ENCODE measurements around the gene PFKL.
"Not testable (repeated sequence)": the region's sequence is repeated elsewhere in the genome, so short reads cannot be mapped to it uniquely, and the experiment has no call there.

PFKL gene

DNA sequence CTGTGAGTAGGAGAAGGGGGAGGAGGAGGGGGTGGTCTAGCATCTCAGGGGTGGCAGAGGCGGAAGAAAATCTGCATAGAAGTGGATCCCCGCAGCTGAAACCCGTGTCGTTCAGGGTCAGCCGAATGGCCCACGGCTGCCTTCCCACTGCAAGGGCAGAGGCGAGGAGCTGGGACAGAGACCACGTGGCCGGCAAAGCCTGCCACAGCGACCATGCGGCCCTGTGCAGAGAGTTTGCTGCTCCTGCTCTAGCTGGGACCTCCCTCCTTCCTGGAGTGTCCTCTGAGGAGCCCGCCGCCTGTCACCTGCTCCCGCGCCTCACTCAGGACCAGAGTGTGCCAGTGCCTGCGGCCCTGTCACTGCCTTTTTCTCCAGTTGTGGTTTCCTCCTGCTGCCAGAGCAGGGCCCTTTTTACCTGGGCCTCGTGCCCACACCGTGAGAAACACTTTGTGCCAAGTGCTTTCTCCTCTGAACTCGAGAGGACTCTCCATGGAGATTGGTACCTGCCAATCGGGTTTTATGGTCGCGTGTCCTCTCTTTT, 48.1 kb downstream of the PFKL start:
- DNase-seq, result no peak

DNA sequence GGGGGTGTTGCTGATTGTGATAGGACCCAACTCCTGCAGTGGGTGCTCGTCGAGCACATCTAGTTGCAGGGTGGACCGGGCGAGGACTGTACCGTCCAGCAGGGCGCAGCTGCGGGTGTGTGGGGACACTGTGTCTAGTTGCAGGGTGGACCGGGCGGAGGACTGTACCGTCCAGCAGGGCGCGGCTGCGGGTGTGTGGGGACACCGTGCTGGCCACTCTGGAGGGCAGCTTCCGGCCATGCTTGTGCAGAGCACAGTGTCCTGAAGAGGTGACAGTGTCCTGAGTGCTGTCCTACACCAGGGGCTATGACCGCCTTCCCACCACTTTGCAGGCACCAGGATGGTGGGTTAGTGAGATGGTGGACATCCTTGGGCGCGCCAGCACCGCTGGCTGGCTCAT, 49.0 kb downstream of the PFKL start:
- DNase-seq, result no peak

DNA sequence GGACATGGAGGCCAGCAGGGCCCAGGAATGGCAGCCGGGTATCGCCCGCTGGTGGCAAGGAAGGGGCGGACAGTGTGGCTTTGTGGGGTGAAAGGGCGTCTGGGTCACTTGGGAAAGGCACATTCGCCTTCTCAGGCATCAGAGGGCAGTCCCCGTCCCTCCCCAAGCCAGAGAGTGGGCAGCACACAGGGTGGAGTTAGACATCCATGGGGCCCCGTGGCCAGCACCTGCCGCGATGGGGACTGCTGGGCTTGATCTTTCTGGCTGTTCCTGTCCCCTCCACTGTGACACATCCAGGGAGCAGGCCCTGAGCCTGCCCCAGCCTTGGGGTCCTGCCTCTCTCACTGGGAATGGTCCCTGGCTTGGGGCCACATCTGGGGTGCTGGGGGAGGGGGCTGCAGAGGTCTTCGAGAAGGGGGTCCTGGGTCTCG, 49.6 kb downstream of the PFKL start:
- DNase-seq, result no peak

DNA sequence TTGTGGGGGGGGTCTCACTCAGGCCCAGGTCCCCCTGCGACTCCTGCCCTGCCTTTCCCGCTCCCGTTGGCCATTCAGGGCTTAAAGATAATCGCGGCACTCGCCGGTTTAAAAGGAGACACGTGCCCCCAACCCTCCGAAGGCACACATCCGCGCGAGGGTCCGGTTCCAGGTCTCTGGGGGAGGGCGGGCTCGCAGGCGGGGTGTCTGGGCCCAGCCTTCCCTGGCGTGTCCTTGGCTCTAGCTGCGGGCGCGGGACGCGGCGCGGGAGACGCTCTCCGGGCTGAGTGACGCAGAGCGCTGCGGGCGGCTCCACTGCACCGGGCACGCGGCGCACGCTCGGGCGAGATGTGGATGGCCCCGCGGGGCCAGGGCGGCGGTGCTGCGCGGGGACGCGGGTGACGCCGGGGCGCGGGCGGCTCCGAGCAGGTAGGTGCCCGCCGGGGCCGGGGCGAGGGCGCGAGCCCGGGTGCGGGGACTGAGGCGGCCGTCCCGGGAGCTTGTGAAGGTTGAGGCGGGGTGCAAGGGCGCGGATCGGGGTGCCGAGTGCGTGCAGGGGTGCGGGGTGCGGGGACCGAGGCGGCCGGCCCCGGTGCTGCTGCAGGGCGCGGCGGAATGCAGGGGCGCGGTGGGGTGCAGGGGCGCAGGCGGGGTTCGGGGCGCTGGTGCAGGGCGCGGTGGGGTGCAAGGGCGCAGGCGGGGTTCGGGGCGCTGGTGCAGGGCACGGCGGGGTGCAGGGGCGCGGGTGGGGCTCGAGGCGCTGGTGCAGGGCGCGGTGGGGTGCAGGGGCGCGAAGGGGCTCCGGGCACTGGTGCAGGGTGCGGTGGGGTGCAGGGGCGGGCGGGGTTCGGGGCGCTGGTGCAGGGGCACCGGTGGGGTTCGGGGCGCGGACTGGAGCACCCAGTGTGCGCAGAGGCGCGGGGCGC, 50.3 kb downstream of the PFKL start:
- DNase-seq, result peak in 2 of 4 experiments; percentile 37 to 42

DNA sequence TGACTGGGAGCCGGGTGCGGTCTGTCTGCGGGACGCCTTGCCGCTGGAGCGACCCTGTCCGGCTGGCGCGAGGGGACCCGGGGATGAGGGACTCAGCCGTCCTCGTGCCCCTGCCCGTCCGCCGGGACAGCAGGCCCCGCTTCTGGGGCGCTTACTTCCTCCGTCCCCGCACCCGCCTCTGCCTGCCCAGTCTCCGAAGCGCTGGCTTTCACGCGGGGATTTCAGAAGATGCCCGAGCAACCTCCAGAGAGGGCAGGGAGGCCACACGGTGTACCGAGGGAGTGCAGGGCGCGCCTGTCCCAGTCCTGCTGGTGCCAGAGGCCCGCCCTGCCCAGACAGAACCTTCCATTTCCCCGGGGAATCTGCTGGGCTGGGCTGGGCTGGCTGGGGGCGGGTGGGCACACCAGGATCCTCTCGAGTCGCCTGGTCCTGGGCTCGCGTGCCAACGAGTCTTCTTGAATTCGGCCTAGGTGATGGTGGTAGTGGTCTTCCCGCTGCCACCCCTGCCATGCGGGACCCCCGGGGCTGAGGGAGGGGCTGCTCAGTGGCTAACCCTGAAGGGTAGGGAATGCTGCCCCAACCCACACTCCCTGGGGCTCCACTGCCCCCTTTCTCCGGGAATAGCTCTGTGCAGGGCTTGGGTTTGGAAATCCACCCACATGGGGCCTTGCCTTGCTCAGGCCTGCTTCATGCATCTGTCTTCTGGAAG, 51.1 kb downstream of the PFKL start:
- peak in 2 of 4 experiments; percentile 51 to 55 for DNase-seq

DNA sequence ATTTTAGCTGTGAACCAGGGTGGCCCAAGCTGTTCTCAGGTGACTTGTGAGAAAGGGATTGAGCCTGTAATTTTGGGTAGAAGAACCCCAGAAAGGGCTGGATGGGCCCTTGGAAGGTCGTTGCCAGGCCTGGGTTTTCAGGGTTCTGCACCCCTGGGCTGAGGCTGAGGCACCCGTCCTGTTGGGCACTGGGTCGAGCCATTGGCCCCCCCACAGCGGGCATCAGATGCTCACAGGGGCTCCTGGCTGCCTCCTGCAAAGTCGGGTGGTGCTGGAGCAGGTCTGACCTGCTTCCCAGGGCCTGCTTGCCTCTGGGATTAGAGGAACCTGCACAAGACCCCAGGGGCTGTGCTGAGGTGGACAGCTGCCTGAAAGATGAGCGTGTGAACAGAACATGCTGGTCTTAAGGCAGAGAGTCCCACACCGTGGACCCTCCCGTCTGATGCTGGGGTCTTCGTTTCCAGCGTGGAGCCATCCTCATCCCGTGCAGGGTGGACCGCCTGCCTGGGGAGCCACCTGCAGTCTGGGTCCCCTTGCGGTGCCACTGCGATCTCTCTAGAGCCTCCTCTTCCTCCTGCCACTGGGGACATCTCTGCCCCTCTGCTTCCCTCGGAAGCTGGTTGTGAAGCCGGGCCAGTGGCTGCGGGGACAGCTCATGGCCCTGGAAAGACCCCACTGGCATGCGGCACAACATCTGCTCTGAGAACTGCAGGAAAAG, 51.8 kb downstream of the PFKL start:
- no peak for DNase-seq

DNA sequence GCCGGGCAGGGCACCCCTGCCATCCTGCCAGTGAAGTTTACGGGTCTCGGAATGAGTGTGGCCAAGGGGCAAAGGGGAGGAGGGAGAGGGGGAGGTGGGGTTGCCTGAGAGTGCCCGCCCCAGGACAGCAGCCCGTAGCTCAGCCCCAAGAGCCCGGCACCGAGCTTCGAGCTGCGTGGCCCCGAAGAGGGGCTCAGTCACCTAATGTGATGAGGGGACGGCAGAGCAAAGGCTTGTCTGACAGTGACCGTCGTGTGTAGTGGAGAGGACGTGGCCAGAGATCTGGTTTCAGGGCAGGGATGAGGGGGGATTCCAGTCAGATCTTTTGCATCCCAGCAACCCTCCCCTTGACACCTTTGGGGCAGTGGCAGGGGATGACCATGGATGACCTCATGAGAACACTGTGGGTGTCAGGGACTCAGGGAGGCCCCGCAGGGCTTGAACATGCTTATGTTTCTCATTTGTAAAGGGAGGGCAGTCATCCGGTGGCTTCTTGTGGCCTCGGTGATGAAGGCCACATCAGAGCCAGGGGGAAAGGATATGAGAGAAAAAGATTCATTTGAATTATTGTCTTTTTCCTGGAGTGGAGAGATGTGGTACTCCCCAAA, 52.5 kb downstream of the PFKL start:
- DNase-seq, result peak in 3 of 4 experiments; percentile 32 to 44 (median 35)

DNA sequence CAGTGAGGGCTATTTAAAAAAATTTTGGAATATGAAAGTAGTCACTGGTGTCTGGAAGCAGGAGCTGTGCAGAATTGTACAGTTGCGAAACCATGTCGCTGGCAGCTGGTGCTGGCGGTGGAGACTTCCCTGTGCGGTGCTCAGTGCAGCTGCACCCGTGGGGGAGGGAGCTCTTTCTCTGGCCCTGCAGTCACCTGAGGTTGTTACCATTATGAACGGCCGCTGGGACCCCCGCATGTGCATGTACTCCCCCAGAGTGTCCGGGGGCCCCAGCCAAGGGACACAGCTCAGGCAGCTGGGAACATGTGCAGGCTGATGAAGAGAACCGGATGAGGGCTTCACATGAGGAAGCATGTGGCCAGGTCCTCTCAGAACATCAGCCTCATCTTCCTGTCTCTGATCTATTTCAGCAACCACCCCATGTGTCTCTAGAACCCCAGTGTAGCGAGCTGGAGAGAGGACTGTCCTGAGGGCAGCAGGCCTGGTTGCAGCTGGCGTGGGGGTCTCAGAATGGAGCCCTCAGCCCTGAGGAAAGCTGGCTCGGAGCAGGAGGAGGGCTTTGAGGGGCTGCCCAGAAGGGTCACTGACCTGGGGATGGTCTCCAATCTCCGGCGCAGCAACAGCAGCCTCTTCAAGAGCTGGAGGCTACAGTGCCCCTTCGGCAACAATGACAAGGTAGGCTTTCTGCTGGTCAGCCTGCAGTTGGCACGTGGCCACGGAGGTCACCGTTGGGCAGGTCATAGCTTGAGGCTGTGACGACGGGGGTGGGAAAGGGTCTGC, 53.5 kb downstream of the PFKL start, which contains the start of gene TRPM2:
Gene TRPM2, plus strand, starts transcription at position 431 of the 780 bp plus-strand sequence. Its CDS starts 80 bp downstream, at position 511.
- DNase-seq, result peak; percentile 81 to 92 (median 89)

DNA sequence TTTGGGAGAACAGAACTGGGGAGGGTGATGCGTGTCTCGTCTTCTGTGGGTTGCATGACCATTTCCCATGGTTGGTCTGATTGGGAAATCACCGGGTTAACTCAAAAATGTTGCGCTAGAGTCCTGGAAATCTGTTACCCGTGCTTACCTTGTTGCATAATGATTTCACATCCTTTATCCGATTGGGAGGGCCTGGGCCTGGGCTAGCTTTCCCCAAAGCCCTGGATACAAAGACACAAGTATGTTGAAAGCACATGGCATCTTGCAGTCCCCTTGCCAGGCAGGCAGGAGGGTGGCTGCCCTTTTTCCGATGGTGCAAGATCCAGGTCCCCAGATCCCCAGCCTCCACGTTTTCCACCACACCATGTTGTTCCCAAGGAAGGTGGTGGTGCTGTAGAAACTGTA, 54.1 kb downstream of the PFKL start:
- DNase-seq, result peak; percentile 73 to 86 (median 83)

DNA sequence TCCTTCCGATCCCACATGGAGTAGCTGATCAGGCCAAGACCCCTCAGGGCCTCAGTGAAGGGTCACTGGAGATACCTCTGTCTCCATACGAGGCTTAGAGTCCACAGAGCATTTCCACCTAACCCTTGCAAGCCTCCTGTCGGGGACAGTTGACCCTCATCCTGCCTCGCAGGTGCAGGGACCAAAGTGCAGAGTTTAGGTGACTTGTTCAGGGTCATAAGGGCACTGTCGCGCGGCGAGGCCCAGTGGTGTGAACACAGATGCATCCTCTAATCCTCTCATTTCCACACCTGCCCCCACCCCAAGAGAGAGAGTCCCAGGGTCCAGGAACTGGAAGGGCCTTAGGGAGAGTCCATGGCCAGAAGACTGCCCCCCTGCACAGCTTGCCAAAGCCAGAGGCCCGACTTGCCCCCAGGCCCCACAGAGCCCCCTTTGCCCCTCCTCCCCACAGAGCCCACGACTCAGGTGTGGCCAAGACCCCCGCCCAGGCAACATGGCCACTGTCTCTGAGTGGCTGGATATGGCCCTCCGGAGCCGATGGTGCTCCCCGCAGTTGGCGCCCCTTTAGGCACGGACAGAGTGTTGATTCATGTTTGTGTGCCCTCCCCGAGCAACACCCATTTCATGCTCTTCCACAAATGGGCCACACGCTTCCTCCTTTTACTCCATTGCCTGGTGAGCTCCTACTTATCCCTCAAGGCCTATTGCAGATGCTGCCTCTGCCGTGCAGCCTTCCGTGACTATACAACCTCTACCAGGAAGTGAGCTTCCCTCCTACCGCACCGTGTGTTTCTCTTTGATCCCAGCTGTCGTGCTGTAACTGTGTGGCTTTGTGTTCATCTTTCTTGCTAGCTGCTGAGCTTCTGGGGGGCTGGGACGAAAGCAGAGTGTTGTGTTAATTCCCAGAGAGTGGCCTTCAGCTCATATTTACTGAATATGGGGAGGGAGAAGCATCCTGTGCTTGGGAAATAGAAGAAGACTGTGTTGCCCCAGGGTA, 55.2 kb downstream of the PFKL start:
- DNase-seq, result peak in 3 of 4 experiments; percentile 38 to 63 (median 58)

DNA sequence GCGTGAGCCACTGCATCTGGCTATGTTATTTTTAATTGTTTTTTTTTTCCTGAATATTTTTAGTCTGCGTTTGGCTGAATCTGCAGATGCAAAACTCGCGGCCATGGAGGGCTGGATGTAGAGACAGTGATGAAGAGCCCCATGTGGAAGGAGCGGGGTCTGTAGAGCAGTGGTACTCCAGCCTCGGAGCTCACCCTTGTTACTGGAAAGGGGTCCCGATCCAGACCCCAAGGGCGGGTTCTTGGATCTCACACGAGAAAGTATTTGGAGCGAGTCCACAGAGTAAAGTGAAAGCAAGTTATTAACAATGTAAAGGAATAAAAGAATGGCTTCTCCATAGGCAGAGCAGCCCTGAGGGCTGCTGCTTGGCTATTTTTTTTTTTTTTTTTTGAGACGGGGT, 56.3 kb downstream of the PFKL start:
- no peak for DNase-seq

DNA sequence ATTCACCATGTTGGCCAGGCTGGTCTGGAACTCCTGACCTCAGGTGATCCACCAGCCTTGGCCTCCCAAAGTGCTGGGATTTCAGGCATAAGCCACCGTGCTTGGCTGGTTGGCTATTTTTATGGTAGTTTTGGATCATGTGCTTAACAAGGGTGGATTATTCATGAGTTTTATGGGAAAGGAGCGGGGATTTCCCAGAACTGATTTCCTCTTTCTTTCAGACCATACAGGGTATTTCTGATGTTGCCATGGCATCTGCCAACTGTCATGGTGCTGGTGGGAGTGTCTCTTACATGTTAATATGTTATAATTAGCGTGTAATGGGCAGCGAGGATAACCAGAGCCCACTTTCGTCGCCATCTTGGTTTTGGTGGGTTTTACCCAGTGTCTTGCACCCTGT, 56.8 kb downstream of the PFKL start:
- peak; percentile 60 to 82 (median 77) for DNase-seq

DNA sequence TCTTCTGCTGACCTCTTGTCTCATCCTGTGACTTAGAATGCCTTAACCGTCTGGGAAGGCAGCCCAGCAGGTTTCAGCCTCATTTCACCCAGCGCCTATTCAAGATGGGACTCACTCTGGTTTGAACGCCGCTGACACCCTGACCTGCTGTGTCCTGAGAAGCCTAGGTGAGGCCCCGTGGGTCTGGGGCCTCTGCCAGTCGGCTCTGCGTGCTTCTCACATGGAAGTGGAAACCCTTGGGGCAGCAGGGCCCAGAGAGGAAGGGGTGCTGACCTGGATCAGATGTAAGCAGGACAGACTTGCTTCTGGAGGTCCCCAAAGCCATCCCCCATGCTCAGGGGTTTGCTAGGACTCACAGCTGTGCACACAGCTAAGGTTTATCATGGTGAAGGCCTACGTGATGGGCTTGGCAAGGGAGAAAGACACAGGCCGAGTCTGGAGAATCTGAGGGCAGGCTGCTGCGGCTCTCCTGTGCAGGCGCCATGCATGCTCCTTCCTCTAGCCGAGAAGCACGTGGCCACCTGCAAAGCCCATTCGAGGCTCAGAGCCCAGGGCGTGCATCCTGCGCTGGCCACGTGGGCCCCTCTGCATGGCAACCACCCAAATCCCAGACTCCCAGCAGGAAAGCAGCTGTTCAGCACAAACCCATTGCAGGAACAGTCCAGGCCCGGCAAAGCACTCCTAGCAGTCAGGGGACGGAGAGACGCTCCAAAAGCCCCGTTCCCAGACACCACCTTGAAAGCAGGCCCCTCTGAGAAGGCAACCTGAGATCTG, 57.4 kb downstream of the PFKL start:
- no peak for DNase-seq

DNA sequence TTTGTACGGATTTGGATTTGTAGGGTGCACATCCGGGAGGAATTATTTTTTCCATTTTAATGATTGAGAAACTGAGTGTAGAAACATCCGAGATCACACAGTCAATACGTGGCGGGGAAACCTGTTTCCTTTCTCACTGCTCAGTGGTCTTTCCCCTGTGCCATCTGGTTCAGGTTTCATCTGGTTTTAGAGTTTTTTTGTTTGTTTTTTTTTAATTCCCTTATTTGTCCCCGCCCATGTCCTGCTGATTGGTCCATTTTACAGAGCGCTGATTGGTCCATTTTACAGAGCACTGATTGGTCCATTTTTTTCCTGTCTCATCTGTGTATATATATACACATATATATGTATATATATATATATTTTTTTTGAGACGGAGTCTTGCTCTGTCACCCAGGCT, 59.5 kb downstream of the PFKL start:
- DNase-seq, result no peak

DNA sequence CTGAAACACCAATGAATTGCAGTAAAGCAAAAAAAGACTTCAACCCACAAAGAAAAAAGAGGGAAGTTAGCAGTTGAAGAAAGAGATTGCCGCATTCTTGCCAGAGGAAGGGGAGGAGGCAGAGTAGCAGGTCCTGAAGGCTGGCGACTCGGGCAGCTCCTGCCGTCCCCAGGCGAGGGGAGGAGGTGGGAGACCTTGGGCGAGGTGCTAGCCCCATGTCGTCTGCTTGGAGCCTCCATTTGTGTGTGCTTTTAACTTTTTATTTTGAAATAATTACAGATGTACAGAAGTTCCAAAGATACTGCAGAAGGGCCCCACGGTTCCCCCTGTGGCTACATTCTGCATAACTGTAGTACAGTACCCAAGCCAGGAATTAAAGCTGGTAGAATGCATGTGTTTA, 60.3 kb downstream of the PFKL start:
- peak; percentile 44 to 78 (median 76) for DNase-seq

DNA sequence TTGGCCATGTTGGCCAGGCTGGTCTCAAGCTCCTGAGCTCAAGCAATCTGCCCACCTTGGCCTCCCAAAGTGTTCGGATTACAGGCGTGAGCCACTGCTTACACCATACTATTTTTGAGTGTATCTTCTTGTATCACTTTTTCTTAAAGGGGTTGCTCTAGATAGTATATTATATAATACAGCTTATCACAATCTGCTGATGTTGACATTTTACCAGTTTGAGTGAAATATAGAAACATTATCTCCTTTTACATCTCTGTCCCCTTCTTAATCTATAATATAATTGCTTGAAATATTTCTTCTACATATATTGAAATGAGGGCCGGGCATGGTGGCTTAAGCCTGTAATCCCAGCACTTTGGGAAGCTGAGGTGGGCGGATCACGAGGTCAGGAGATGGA, 62.0 kb downstream of the PFKL start:
- DNase-seq, result not testable (repeated sequence)

DNA sequence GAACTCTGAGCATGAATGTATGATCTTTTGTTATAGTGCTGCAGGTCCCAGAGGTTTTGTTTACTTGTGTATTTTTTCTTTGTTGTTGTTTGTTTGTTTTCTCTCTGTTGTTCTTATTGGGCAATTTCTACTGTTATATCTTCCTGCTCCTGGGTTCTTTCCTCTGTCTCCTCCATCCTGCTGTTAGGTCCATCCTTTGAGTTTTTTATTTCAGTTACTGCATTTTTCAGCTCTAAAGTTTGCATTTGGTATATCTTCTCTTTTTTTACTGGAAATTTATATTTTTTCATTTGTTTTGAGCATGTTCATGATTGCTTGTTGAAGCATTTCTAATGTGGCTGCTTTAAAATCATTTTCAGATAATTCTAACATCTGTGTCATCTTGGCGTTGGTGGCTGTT, 63.4 kb downstream of the PFKL start:
- DNase-seq, result no peak

DNA sequence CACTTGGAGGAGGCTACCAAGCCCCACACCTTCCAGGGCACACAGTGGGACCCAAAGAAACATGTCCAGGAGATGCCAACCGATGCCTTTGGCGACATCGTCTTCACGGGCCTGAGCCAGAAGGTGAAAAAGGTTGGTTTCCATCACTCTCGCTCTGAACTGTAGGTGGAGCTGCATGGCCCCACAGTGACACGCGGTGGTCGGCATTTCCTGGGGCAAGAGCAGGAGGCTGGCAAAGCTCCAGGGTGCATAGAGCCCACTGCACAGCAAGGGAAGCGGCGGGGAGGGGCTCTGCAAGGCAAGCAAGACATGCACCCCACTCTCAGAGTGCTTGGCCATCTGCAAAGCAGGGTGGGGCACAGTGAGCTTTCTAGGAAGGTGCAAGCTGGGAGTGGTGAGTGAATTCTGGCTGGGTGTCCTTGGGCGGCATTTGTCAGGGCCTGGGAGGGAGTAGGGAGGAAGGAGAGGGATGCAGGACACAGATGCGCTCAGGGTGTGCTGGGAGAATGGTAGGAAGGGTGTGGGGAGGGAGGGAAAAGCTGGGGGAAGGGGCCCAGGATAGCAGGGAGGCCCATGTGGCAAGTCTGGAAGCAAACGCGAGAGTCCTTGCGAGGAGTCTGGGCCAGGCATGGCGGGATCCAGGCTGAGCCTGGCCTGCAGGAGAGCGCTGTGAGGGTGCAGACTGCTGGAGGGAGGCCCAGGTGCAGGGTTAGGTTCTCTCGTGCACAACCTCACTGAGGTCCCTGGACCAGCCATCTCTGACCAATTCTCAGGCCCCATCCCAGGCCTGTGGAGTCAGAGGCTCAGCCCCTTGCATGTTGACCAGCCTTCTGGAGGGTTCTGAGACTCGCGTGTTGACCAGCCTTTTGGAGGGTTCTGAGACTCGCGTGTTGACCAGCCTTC, 64.5 kb downstream of the PFKL start:
- DNase-seq, result no peak
